GM12873 (cell line): ENCODE results near the gene HOXD10.

Experiments used
- TF ChIP-seq, protein P1 (sequence below): IDR thresholded peaks from 2 replicates; pipeline ENCODE4 v1.5.1; 2012; ENCODE audit warnings: low read depth, mild to moderate bottlenecking, moderate library complexity, low read length, control low read depth; ENCODE audit not compliant: insufficient read depth; ENCODE audit errors: missing control alignments

HOXD10 gene

DNA sequence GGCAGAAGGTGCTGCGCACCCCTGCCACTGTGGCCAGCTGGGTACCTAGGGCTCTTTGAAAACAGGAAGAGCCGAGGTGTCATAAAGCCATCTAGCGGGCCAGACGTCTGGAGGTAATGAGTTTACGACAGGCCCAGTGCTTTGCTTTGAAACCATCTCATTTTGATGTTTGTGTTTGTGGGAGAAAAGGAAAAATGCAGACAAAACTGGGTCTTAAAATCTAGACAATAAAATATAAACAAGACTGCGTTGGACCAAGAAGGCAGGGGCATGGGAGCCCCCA is 9.1 kb downstream of the HOXD10 start:
- TF ChIP-seq, protein P1, sequence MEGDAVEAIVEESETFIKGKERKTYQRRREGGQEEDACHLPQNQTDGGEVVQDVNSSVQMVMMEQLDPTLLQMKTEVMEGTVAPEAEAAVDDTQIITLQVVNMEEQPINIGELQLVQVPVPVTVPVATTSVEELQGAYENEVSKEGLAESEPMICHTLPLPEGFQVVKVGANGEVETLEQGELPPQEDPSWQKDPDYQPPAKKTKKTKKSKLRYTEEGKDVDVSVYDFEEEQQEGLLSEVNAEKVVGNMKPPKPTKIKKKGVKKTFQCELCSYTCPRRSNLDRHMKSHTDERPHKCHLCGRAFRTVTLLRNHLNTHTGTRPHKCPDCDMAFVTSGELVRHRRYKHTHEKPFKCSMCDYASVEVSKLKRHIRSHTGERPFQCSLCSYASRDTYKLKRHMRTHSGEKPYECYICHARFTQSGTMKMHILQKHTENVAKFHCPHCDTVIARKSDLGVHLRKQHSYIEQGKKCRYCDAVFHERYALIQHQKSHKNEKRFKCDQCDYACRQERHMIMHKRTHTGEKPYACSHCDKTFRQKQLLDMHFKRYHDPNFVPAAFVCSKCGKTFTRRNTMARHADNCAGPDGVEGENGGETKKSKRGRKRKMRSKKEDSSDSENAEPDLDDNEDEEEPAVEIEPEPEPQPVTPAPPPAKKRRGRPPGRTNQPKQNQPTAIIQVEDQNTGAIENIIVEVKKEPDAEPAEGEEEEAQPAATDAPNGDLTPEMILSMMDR: no peak

DNA sequence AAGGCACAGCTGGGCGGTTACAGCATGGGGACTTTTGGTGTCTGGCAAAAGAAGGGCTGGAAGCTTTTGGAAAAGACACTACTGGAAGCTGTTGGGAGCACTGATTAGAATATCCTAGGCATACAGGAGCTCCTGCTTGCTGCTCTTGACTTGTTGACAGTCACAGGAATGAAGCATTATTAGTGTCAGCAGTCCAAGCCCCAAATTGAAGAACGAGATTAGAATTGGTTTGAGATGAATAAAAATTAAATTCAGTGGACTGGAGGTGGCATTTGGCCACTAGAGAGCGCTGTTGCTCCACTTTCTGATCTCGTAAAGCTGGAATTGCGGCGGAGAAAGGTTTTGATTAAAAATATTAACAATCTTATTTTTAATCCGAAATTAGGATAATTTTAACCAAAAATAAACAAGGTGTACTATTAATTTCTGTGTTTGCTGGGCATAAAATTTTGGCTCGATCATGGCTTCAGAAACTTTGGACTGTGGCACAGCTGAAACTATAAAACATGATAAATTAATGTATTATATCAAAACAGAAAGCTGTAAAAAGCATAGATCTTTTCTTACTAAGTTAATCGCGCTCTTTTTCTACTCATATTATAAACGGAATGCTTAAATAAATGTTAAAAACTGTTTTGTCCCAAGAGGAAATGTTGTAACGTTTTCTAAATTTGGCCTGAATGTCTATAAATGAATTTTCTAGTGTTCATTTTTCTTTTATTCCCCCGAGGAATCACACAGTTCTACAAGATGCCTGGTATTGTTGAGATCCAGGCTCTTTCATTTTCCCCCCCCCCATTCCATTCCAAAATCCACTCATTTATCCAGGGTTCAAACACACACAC is 10.6 kb downstream of the HOXD10 start:
- TF ChIP-seq, protein P1: peak; percentile 70

DNA sequence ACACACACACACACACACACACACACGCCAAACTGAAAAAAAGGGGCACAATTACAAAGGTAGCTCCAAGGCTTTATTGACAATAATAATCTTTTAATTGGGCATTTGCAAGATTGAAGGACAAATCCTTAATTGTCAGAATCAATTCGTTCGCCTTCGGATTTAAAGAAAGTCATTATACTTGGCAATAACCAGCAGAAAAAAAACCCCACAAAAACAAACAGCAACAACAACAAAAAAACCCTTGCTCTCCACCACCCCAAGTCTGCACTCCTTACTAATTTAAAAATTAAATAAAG is 11.1 kb downstream of the HOXD10 start:
- TF ChIP-seq, protein P1: no peak

GRCh38 chr2:176128172-176128981 is 11.8 kb downstream of the HOXD10 start:
- TF ChIP-seq, protein P1: no peak

DNA sequence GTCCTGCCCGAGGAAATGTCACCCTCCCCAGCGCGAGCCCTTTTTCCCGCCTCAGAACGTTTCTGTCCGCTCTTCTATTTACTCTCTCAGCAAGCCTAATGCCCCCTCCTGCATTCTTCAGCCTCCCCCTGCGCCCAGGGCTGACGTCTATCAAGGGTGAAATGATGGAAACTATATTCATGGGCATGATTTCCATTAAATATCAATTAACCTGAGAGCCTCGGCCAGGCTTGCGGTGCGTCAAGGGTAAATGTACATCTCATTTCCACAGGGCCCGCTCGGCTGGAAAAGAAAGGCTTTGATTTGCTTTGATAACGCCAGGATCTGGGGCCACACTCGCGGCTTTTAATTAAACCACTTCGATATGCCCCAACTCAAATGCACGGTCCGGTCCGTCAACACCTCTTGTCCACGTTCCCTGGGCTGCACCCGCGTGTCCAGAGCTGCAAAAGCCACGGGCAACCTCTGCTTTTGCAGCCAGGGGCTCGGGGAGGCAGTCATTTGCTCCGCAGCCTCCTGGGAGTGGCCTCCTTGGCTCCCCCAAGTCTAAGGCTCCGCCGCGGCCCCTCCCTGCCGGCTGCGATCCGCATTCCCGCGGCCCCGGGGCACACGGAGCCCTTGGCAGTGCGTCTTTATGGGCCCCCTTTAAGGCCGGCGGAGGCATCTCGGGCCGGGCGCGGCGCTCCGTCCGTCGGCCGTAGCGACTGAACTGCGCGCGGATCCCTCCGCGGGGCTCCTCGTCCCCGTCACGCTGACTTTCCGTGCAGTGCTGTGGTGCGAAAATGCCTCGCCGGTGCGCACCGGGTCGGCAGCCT is 12.6 kb downstream of the HOXD10 start, which contains the start of gene HOXD8:
Gene HOXD8, plus strand, starts transcription at position 724 of the 815 bp plus-strand sequence. CDS start 662 bp downstream, outside the sequence.
- TF ChIP-seq, protein P1: no peak

DNA sequence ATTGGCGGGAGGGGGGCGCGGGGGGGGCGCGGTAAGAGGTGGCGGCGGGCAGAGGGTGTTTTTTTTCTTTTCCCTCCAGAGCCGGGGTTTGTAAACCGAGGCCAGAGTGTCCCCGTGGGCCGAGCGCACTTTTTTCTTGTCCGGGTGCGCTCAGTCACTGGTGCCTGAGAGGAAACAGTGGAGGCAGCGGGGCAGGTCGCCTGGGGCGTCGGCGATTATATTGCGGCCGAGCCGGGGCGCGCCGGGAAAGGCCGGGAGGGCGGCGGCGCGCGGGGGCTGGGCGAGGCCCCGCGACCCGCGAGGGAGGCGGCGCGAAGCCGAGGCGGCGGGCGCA is 13.2 kb downstream of the HOXD10 start:
- TF ChIP-seq, protein P1: no peak

DNA sequence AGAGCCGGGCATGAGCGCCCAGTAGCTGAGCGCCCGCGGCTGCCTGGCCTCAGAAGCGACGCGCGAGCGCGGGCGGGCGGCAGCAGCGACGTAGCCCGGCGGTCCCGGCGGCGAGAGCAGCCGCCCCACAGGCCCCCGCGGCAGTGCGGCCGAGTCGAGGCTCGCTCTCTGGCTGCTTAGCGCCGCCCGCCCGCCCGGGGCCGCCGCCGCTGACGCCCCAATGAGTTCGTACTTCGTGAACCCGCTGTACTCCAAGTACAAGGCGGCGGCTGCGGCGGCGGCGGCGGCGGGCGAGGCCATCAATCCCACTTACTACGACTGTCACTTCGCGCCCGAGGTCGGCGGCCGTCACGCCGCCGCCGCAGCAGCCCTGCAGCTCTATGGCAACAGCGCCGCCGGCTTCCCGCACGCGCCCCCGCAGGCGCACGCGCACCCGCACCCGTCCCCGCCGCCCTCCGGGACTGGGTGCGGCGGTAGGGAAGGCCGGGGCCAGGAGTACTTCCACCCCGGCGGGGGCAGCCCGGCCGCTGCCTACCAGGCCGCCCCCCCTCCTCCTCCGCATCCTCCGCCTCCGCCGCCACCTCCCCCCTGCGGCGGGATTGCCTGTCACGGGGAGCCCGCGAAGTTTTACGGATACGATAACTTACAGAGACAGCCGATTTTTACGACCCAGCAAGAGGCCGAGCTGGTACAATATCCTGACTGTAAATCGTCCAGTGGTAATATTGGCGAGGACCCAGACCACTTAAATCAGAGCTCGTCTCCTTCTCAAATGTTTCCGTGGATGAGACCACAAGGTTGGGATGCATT is 13.8 kb downstream of the HOXD10 start:
- TF ChIP-seq, protein P1: no peak
